GM18520 (cell line): ENCODE data around the gene AGR2.
"Not testable (repeated sequence)": the region's sequence is repeated elsewhere in the genome, so short reads cannot be mapped to it uniquely, and the experiment has no call there.

Source experiments
- ATAC-seq: cut with Tn5 transposase; IDR thresholded peaks from one replicate; pipeline ENCODE4 v1.9.1; 2021; ENCODE audit not compliant: unreplicated experiment

AGR2 gene

GRCh38 chr7:16804674-16805439 is at the start of gene AGR2:
TSS of gene AGR2 (minus strand) at chr7:16804999. CDS start at chr7:16801796, 3,203 bp downstream.
- no peak for ATAC-seq

GRCh38 chr7:16853189-16853588 is 48.4 kb upstream of the AGR2 start:
- not testable (repeated sequence) for ATAC-seq

- ATAC-seq, result no peak
Observed at GRCh38 chr7:16851829-16852228, 47.0 kb upstream of the AGR2 start.

- no peak for ATAC-seq
Observed at GRCh38 chr7:16850614-16851466, 46.0 kb upstream of the AGR2 start.

- ATAC-seq, result no peak
Observed at GRCh38 chr7:16849296-16850148, 44.7 kb upstream of the AGR2 start.

- ATAC-seq, result no peak
Observed at GRCh38 chr7:16847381-16847860, 42.6 kb upstream of the AGR2 start.

GRCh38 chr7:16846601-16847165 is 41.9 kb upstream of the AGR2 start:
- ATAC-seq, result no peak

GRCh38 chr7:16845746-16846145 is 40.9 kb upstream of the AGR2 start:
- ATAC-seq, result no peak

GRCh38 chr7:16841681-16842080 is 36.9 kb upstream of the AGR2 start:
- no peak for ATAC-seq

- no peak for ATAC-seq
Observed at GRCh38 chr7:16840094-16840493, 35.3 kb upstream of the AGR2 start.

GRCh38 chr7:16839646-16840045 is 34.8 kb upstream of the AGR2 start:
- no peak for ATAC-seq

GRCh38 chr7:16838891-16839290 is 34.1 kb upstream of the AGR2 start:
- no peak for ATAC-seq

- no peak for ATAC-seq
Observed at GRCh38 chr7:16838386-16838785, 33.6 kb upstream of the AGR2 start.

- no peak for ATAC-seq
Observed at GRCh38 chr7:16836481-16836880, 31.7 kb upstream of the AGR2 start.

- no peak for ATAC-seq
Observed at GRCh38 chr7:16833373-16833772, 28.6 kb upstream of the AGR2 start.

- ATAC-seq, result no peak
Observed at GRCh38 chr7:16826060-16826459, 21.3 kb upstream of the AGR2 start.

- no peak for ATAC-seq
Observed at GRCh38 chr7:16822029-16822428, 17.2 kb upstream of the AGR2 start.

GRCh38 chr7:16818732-16819131 is 13.9 kb upstream of the AGR2 start:
- ATAC-seq, result no peak

GRCh38 chr7:16817536-16817935 is 12.7 kb upstream of the AGR2 start:
- ATAC-seq, result no peak

GRCh38 chr7:16816824-16817223 is 12.0 kb upstream of the AGR2 start:
- ATAC-seq, result no peak

GRCh38 chr7:16815001-16815400 is 10.2 kb upstream of the AGR2 start:
- ATAC-seq, result no peak
